ENCODE data around the gene TCEA3.

DNA sequence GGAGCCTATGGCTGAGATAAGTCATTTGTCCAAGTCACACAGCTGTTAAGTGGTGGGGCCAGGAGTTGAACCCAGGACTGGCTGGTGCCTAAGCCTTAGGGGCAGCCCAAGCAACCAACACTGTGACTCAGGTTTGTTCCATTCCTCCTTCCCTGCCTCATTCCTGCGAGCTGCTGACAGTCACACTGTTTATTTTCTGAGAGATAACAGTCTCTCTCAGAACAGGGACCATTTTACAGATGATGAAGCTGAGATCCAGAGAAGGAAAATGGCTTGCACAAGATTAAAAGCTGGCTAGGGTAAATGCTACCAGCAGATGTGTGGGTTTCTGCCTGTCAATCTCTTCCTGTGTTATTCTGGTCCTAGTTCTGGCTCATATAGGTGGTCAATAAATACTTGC is 24.3 kb upstream of the TCEA3 start:
- TF ChIP-seq, protein P1, sequence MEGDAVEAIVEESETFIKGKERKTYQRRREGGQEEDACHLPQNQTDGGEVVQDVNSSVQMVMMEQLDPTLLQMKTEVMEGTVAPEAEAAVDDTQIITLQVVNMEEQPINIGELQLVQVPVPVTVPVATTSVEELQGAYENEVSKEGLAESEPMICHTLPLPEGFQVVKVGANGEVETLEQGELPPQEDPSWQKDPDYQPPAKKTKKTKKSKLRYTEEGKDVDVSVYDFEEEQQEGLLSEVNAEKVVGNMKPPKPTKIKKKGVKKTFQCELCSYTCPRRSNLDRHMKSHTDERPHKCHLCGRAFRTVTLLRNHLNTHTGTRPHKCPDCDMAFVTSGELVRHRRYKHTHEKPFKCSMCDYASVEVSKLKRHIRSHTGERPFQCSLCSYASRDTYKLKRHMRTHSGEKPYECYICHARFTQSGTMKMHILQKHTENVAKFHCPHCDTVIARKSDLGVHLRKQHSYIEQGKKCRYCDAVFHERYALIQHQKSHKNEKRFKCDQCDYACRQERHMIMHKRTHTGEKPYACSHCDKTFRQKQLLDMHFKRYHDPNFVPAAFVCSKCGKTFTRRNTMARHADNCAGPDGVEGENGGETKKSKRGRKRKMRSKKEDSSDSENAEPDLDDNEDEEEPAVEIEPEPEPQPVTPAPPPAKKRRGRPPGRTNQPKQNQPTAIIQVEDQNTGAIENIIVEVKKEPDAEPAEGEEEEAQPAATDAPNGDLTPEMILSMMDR (IDR thresholded peaks at IDR 0.05) = no peak
- no peak for TF ChIP-seq POLR2A (IDR thresholded peaks at IDR 0.05)
